ENCODE measurements around the gene SPINT1.
A peak's percentile ranks its signal among the peaks of the same experiment; 100 is the strongest.

SPINT1 gene

DNA sequence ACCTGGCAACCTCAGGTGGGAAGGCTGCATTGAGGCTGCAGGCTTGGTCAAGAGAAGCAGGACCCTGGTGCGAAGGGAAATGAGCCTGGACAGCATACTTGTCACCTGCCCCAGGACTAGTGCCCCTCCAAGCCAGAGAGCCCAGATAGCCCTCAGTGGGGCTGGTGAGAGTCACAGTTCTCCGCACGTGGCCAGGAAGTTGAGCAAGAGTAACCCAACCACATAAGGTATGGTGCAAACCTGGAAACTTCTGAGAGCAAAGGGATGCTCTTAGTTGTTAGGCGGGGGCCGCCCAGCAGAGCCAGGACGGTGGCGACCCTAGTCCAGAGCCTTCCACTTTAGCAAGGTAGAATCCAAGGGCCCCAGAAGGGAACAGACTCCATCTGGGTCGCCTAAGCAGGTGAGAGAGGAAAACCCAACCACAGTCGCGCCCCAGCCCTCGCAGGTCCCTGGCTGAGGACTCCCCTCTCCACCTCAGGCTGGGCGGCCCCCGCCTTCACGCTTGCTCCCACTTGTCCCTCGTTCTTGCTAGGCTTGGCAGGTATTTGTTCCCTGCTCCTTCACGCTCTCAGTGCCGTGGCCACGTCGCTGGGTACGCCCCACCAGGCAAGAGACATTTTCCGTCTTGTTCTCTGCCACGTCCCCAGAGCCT lies 49.3 kb downstream of the SPINT1 start:
- no peak overlapping the region for H3K4me3 ChIP-seq (ENCODE audit: low read depth, low read length)
- TF ChIP-seq, protein P1, sequence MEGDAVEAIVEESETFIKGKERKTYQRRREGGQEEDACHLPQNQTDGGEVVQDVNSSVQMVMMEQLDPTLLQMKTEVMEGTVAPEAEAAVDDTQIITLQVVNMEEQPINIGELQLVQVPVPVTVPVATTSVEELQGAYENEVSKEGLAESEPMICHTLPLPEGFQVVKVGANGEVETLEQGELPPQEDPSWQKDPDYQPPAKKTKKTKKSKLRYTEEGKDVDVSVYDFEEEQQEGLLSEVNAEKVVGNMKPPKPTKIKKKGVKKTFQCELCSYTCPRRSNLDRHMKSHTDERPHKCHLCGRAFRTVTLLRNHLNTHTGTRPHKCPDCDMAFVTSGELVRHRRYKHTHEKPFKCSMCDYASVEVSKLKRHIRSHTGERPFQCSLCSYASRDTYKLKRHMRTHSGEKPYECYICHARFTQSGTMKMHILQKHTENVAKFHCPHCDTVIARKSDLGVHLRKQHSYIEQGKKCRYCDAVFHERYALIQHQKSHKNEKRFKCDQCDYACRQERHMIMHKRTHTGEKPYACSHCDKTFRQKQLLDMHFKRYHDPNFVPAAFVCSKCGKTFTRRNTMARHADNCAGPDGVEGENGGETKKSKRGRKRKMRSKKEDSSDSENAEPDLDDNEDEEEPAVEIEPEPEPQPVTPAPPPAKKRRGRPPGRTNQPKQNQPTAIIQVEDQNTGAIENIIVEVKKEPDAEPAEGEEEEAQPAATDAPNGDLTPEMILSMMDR (IDR thresholded peaks at IDR 0.05; ENCODE audit: low read depth, low read length, missing control alignments), result no peak
- no peaks in the 10 kb centered on the region for H3K27me3 ChIP-seq (replicated peaks)
- H3K27ac ChIP-seq, result no peak overlapping the region
- in situ Hi-C loops (cut with HindIII; ENCODE audit: low pct_ligation_motif_present, low sequenced_read_pairs), result no loop called here
- H3K36me3 ChIP-seq (replicated peaks), result peaks cover 14% of the 10 kb centered on the region
- no peak for DNase-seq

DNA sequence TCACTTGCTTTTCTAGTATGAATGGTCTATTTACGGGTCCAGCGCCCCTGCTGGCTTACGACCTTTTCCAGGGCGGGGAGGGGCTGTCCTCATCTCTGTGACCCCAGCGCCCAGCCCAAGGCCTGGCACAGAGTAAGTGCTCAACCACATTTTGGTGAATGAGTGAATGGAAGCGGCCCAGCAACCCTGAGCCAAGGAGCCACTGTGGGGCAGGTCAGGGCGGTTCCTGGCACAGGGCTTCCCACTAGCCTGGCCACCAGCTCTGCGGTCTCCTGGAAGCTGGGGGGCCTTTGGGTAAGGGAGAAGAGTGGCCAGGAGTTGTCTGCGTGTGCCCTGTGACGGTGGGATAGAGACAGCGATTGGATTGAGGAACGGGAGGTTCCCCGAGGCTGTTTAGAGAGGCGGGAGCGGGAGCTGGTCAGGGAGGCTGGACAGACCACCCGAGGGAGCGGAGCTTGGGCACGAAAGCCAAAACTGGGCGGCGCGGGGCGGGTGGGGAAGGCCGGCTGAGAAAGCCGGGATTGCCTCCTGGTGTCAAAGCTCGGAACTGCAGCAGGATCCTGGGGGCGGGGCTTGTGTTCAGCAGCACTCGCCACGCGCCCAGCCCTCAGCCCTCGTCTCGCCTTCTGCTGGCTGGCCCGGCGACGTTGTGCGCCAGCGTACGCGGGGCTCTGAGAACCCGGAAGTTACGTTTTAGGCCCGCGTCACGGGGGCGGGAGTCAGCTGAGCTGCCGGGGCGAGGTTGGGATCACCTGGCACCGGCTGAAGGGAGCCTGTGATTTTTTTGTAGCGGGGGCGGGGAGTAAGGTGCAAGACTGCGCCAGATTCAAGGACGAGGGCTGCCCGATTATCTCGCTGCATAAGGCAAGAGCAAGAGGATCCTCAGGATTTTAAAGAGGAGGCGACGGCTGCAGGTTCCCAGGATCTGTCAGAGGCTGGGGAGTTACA lies 50.2 kb downstream of the SPINT1 start, which contains the start of gene VPS18:
TSS of gene VPS18 (plus strand) at position 718 of the 948 bp plus-strand sequence. CDS start 319 bp downstream, outside the sequence.
- Histone ChIP-seq H3K27ac (peak within 1 kb of the TSS; percentile 94), H3K27me3 (replicated peaks) (no peaks in the 10 kb centered on the region), H3K36me3 (replicated peaks) (peaks cover 20% of the 10 kb centered on the region), H3K4me3 (ENCODE audit: low read depth, low read length) (peak within 1 kb of the TSS; percentile 96)
- TF ChIP-seq, protein P1 (IDR thresholded peaks at IDR 0.05; ENCODE audit: low read depth, low read length, missing control alignments), result peak; percentile 87
- in situ Hi-C loops (cut with HindIII; ENCODE audit: low pct_ligation_motif_present, low sequenced_read_pairs), result no loop called here
- peak; percentile 96 for DNase-seq

DNA sequence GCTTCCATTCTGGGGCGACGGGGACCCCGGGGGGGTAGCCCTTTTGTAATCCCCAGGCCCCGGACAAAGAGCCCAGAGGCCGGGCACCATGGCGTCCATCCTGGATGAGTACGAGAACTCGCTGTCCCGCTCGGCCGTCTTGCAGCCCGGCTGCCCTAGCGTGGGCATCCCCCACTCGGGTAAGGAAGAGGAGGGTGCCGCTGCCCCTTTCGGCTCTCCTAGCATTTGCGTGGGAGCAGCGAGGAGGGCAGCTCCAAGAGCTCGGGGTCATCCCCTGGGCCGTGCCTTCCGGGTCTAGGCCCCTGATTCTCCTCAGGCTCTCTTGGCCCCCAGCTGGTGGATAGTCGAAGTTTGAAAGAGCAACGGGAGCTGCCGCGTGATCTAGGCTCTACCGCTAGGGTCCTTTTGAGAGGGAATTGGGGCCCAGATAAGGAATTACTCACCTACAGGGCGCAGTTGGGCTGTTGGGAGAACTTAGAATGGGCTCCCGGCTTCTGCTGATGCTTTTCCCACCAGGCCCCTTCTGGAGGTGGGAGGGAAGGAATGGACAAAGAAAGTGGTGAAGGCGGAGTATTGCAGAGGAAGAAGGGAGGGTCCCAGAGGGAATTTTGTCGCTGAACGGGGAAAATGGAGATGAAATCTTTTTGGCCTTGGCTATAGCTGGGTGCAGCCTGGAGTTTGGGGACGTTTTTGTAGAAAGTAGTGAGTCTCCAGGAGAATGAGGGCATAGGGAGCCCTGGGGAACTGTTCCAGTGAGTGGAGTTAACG lies 51.0 kb downstream of the SPINT1 start:
- peak overlapping the region; percentile 94 for H3K27ac ChIP-seq
- DNase-seq, result peak; percentile 74
- H3K36me3 ChIP-seq (replicated peaks), result peaks cover 28% of the 10 kb centered on the region
- H3K27me3 ChIP-seq (replicated peaks), result no peaks in the 10 kb centered on the region
- TF ChIP-seq, protein P1 (IDR thresholded peaks at IDR 0.05; ENCODE audit: low read depth, low read length, missing control alignments), result peak; percentile 82
- in situ Hi-C loops (cut with HindIII; ENCODE audit: low pct_ligation_motif_present, low sequenced_read_pairs), result no loop called here
- peak overlapping the region; percentile 96 for H3K4me3 ChIP-seq (ENCODE audit: low read depth, low read length)

DNA sequence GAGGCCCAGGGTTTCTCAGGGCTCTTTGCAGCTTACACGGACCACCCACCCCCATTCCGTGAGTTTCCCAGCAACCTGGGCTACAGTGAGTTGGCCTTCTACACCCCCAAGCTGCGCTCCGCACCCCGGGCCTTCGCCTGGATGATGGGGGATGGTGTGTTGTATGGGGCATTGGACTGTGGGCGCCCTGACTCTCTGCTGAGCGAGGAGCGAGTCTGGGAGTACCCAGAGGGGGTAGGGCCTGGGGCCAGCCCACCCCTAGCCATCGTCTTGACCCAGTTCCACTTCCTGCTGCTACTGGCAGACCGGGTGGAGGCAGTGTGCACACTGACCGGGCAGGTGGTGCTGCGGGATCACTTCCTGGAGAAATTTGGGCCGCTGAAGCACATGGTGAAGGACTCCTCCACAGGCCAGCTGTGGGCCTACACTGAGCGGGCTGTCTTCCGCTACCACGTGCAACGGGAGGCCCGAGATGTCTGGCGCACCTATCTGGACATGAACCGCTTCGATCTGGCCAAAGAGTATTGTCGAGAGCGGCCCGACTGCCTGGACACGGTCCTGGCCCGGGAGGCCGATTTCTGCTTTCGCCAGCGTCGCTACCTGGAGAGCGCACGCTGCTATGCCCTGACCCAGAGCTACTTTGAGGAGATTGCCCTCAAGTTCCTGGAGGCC lies 55.8 kb downstream of the SPINT1 start:
- Histone ChIP-seq H3K27ac (no peak overlapping the region), H3K36me3 (replicated peaks) (peaks cover 61% of the 10 kb centered on the region), H3K27me3 (replicated peaks) (no peaks in the 10 kb centered on the region), H3K4me3 (ENCODE audit: low read depth, low read length) (no peak overlapping the region)
- TF ChIP-seq, protein P1 (IDR thresholded peaks at IDR 0.05; ENCODE audit: low read depth, low read length, missing control alignments), result no peak
- in situ Hi-C loops (cut with HindIII; ENCODE audit: low pct_ligation_motif_present, low sequenced_read_pairs), result loop anchor here (25.0 kb wide), 1 partner anchor 113 kb away; no protein-coding TSS in a partner anchor
- no peak for DNase-seq

Measured in brain microvascular endothelial cell (primary cell).